ENCODE results near the gene WWP2.
"Not testable (repeated sequence)": the region's sequence is repeated elsewhere in the genome, so short reads cannot be mapped to it uniquely, and the experiment has no call there.

WWP2 gene

DNA sequence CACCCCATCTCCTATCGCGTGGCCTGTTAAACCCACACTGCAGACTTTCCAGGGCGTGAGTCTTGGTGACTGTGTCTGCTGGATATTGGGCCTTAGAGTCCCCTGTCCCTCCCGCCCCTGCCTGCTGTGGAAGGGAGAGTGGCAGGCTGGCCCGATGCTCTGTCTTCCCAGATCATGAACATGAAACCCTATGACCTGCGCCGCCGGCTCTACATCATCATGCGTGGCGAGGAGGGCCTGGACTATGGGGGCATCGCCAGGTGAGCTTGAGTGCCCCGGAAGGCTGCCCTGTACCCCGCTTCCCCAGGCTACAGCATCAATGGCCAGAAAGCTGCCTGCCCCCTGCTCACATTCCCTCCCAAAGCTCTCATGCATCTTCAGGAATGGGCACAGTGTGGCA, 169.5 kb downstream of the WWP2 start:
- DNase-seq = no peak

DNA sequence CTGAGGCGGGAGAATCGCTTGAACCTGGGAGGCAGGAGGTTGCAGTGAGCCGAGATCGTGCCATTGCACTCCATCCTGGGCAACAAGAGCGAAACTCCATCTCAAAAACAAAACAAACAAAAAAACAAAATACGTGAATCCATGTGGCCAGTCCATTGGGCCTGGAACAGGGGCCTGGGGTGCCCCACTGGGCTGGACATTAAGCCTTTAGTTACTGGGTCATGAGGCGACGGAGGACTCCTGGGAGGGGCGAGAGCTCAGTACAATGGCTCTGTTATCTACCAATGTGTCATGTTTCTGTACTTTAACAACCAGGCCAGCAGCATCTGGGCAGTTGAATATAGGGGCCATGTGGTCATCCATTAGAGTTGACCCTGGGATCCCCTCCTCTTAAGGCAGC, 170.1 kb downstream of the WWP2 start:
- DNase-seq = no peak

DNA sequence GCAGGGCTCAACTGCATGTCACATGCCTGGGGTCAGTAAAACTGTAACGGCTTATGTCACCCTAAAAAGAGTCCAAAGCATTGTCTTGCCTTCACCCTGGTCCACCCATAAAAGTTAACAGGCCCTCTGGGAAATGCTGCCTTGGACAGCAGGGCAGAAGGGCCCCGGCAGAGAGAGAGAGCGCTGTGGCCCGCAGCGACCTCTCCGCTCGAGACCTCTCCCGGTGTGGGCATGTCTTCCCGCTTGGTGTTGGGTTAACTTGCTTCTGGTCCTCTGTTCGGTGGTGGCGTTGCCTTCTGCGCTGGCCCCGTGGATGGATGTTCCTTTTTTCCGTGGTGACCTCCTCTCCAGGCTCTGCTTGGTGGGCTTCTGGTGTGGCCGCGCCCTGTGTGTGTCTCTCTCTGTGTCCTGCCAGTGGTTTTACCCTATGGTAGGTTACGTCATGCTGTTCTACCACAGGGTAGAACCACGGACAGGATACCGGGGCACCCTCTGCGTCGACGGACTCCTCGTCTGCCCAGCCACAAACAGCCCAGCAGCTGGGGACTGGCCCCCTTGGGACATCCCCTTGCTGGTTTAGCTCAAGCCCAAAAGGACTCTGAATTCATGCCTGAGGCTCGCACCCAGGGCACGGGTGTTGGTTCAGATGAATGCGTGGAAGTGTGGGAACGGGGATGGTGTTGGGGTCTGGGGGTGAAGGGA, 170.7 kb downstream of the WWP2 start:
- no peak for DNase-seq

DNA sequence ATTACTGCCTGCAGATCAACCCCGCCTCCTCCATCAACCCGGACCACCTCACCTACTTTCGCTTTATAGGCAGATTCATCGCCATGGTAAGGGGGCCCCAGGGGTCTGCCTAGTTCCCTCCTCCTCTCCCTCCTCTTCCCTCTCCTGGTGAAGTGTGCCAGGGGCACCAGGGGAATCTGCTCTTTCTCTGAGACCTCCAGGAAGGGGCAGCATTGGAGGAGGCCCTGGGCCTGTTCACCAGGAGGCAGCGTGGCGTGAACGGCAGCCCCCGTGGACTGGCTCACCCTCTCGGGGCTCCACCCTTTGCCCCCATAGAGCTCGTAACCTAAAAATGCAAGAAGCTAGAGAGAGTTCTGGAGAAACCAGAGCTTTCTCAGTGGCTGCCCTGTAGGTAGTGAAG, 171.9 kb downstream of the WWP2 start:
- DNase-seq = no peak

DNA sequence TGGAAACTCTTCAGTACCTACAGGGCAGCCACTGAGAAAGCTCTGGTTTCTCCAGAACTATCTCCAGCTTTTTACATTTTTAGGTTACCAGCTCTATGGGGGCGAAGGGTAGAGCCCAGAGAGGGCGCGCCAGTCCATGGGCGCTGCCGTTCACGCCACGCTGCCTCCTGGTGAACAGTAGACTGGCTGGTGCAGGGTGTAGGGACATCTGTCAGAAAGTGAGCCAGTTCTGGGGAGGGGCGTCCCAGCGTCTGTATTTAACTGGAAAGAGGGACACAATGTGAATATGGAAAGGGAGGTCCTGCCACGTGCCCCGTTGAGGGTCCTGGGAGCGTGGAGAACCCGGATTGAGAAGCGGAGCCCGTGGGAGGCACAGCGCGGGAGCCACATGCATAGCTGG, 172.6 kb downstream of the WWP2 start:
- DNase-seq = no peak

DNA sequence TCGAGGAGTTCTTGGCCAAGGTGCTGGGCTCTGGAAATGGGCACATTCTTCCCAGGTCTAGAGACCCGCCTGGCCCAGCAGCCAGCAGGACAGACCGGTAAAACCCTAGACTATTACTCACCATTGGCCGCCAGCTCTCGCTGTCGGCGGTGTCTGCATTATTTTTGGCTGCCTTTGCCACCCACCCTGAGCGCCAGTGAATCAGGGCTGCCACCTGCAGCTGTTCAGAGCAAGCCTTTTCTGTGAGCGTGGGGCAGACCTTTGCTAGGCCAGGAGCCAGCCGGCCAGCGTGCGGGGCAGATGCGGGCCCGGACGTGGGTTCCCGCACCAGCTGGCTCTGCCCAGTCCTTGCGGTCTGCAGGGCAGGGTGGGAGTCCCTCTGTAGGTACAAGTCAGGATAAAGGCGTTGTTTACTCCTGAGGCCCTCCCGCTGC, 173.2 kb downstream of the WWP2 start:
- DNase-seq = no peak

DNA sequence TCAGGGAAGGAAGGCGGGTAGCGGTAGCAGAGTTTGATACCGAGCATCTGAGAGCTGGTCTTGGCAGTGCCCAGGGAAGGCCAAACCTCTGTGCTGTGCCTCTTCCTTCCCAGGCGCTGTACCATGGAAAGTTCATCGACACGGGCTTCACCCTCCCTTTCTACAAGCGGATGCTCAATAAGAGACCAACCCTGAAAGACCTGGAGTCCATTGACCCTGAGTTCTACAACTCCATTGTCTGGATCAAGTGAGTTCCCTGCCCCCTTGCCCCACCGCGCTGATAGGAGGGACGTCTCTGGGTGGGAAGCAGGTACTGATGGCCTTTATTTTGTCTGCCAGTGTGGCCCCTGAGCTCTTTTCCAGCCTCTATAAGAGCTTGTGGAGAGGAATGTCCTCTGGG, 173.6 kb downstream of the WWP2 start:
- no peak for DNase-seq

DNA sequence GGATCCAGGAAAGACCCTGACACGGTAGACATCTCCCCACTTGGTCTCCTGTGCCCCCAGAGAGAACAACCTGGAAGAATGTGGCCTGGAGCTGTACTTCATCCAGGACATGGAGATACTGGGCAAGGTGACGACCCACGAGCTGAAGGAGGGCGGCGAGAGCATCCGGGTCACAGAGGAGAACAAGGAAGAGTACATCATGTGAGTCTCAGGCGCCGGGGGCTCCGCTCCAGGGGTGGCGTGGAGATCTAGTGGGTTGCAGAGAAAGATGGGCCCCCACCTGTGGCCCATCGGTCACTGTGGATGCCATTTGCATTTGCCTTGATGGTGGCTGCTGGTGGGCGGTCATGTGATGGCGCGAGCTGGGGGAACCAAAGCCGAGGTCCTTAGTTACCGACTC, 174.1 kb downstream of the WWP2 start:
- DNase-seq = no peak

DNA sequence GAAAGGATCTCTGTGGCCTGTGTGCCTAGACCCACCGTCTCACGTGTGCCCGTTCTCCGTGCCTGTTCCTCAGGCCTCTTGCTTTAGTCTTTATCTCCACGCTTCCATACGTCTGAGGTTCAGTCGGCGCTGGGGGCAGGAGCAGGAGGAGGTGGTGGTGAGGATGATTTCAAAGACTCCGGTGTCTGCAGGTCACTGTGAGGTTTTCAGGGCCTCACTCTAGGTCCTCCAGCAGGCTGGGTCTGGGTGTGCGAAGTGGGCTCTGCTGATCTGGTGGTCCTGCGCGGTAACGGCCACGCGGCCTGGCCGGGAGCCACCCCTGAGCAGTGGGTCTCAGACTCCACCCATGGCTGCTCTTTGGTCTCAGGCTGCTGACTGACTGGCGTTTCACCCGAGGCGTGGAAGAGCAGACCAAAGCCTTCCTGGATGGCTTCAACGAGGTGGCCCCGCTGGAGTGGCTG, 174.6 kb downstream of the WWP2 start:
- DNase-seq = no peak

DNA sequence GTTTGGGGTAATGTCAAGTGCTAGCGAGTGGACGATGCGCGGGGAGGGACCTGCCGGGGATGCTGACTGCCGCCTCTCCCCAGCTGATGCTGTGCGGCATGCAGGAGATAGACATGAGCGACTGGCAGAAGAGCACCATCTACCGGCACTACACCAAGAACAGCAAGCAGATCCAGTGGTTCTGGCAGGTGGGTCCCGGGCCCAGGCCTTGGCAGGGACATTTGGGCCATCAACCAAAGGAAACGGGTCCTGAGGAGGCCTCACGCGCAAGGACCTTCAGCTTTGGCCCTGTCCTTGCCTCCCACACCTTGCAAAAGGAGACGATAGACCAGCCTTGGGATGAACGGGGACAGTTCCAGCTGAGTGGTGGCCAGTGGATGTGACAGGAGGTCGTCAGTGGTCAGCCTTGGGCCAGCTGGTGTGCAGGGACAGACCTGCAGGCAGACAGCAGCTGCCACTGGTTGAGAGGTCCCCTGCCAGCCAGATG, 175.4 kb downstream of the WWP2 start:
- DNase-seq = peak; percentile 3

DNA sequence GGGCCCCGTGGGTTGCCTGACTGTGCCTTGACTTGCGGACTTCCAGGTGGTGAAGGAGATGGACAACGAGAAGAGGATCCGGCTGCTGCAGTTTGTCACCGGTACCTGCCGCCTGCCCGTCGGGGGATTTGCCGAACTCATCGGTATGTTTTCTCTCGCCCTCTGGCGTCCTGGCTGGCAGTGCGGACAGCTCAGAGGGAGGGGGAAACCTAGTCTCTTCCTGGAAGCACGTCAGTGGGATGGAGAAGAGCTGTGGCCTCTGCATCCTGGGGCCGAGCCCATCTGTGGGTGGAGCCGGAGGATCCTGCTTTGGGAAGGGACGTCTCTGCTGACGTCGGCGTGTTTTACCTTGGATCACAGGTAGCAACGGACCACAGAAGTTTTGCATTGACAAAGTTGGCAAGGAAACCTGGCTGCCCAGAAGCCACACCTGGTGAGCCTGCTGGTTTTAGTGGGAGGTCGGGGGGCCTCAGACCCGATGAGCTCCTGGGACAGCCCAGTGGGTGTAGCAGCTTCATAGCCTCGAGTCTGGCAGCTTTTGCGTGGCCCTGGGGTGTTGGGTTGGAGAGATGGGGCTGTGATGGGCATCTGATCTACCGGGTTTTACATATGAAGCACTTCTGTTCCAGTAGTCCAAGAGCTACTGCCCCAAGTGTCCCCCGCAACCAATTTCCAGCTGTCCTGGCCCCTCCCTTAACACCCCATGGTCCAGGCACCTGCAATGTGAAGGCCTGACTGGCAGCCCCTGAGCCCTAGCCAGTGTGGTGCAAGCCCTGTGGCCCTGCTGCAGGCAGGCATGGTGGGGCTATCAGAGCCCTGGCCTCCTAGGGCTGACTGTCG, 177.1 kb downstream of the WWP2 start:
- DNase-seq = no peak

DNA sequence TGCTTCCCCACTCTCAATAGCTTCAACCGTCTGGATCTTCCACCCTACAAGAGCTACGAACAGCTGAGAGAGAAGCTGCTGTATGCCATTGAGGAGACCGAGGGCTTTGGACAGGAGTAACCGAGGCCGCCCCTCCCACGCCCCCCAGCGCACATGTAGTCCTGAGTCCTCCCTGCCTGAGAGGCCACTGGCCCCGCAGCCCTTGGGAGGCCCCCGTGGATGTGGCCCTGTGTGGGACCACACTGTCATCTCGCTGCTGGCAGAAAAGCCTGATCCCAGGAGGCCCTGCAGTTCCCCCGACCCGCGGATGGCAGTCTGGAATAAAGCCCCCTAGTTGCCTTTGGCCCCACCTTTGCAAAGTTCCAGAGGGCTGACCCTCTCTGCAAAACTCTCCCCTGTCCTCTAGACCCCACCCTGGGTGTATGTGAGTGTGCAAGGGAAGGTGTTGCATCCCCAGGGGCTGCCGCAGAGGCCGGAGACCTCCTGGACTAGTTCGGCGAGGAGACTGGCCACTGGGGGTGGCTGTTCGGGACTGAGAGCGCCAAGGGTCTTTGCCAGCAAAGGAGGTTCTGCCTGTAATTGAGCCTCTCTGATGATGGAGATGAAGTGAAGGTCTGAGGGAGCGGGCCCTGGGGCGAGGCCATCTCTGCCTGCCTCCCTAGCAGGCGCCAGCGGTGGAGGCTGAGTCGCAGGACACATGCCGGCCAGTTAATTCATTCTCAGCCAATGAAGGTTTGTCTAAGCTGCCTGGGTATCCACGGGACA, 177.9 kb downstream of the WWP2 start:
- no peak for DNase-seq

DNA sequence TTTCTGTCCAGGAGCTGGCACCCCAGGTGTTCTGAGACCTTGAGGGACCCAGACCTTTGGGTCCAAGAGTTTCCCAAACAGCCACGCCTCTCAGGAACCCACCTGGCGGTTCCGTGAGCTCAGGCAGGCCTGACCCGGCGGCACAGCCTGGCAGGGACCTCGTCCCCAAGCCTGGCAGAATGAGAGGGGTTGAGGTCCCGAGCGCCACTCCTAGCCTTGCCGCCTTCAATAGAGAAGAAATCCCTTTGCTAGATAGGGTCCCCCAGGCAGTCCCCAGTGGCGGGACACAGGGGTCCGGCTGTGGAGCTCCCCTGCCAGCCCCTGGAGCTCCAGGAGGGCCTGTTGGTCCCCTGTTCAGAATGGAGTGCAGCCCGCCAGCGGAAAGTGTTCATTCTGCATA, 178.5 kb downstream of the WWP2 start:
- no peak for DNase-seq

DNA sequence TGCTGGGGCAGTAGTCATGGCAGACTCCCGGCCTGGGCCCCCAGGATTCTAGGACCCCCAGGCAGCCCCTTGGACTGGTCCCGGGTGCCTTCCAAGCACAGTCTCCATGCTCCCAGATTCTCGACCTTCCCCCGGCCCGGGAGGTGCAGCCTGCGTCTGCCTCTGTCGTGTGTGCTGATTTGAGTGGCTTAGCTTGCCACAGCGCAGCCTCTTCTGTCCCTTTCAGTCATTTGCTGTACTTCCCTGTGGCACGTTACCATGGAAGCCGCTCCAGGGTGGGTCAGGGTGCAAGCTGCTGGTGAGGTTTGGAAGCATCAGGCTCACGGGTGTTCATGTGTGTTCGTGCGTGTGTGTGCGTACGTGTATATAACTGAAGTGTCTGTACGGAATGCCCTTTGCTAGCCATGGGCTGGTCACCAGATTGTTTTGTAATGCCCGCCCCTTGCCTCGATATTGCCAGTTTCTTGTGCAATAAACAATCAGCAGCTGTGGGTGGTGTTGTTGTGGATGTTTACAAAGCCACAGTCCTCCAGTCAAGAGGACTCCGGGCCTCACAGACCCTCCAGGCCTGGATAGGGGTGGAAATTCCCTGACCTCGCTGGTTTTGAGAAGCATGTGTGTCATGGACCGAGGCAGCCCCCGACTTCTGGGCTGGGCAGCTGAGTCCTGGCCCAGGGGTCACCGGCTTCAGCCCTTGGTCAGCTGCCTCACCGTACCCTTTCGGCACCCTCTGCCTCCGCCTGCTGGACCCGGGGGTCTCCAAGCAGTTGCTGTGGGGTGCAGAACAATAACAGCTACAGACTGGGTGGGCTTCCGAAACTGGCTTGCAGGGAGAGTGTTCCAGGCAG, 179.3 kb downstream of the WWP2 start:
- DNase-seq = no peak

DNA sequence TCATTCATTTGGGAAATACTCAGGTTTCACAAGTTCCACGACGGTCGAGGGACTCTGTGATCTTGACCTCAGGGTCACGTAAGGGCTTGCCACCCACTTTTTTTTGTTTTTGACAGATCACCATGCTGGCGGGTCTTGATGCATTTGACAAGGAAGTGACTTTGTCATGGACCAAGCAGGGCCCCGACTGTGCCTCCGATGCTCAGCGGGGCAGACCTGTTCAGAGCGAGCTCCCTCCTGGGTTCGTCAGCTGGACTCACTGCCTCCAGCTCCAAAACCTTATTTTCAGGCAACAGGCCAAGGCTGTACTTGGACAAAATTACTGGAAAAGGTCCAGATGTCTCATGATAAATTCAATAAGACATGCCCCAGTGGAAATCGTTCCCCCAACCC, 180.0 kb downstream of the WWP2 start:
- DNase-seq = no peak

DNA sequence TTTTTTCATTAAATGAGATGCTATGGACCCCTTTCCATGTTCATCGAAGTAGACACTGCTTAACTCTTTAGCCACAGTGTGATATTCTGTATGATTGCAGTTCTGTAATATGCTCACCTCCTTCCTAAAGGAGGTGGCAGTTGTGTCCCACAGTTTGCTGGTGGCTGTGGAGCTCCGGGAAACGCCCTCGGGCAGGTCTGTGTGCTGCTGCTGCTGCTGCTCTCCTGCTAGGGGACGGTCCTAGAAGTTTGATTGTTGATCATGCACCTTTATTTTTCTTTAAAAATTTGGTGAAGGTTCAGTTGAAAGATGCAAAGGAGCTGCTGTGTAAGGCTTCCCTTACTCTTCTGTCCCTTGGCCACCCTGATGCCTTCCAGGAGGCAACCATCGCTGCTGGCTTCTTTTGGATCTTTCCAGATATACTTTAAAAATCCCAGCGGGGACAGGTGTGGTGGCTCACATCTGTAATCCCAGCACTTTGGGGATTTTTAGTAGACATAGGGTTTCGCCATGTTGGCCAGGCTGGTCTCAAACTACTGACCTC, 180.6 kb downstream of the WWP2 start:
- no peak for DNase-seq

DNA sequence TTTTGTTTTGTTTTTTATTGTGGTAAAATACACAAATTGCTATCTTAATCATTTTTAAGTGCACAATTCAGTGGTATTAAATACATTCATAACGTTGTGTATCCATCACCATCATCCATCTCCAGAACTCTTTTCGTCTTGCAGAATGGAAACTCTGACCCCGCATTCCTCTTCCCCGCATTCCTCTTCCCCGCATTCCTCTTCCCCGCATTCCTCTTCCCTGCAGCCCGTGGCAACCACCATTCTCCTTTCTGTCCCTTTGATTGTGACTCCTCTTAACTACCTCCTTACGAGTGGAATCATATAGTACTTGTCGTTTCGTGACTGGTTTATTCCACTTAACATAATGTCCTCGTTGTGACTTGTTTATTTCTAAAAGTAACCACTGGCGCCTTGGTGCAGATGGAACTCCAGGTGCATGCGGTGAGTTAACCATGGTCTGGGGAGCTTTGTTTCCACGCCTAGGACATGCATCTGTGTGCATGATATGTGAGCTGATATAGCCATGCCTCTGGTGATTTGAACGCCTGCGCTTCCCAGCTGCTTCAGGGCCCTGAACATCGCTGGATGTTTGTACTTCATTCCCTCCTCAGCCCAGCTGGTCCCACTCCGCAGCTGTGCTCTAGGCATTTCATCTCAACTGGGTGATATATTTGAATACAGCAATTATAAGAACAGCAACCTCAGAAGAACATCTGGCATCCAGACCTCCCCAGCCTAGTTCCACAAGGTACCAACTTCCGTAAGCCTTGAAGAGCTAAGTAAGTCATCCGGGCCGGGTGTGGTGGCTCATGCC, 181.3 kb downstream of the WWP2 start:
- not testable (repeated sequence) for DNase-seq

DNA sequence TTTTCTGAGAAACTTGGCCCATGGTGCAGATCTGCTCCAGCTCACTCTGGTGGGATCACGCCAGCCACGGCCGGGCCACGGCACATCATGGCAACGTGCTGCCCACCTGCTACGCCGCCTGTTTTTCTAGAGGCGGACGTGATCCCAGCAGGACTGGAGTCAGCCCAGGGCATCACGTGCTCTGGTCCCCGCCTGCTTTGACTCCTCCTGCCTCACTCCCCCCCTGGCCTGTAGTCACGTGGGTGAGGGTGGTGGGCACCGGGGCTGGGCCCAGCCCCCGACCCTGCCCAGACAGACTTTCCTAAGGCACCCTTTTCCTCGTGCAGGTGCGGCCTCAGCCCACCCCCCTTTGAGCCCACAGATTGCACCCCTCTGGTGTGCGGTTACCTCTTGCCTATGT, 188.3 kb downstream of the WWP2 start:
- not testable (repeated sequence) for DNase-seq

DNA sequence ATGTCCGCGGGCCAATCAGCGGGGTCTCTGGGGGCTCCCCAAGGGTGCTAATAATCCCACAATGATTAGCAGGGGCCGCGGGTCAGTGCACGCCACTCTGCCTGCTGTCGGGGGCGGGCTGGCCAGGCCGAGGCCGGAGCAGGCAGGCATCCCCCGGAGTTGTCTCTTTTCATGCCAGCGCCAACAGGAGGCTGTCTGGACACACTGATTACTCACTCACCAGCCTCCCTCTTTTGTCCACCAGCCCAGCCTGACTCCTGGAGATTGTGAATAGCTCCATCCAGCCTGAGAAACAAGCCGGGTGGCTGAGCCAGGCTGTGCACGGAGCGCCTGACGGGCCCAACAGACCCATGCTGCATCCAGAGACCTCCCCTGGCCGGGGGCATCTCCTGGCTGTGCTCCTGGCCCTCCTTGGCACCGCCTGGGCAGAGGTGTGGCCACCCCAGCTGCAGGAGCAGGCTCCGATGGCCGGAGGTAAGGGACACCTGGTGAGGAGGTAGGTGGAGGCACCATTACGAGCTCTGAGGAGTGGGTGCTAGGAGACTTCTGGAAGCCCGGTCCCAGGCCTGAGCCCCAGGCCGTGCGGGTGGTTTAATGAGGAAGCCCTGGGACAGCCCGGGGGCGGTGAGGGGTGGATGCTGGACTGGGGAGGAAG, 189.0 kb downstream of the WWP2 start, which contains the start of gene CLEC18A:
TSS of gene CLEC18A (plus strand) at position 318 of the 655 bp plus-strand sequence. CDS start at position 351, 33 bp downstream.
- not testable (repeated sequence) for DNase-seq

DNA sequence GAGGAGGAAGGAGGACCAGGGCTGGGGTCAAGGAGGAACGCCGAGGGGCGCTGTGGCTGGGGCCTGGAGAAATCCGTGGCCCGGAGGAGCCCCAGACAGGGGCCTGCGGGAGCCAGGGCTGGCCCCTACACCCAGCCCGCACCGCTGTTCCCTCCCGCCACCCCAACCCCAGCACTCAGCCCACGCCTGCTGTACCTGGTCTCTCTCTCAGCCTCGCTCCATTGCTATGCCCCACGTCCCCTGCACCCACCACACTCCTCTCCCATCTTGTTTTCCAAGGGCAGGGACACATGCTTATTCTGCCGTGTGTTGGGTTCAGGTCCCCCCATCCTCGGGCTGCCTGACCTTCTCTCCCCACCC, 189.5 kb downstream of the WWP2 start:
- not testable (repeated sequence) for DNase-seq

DNA sequence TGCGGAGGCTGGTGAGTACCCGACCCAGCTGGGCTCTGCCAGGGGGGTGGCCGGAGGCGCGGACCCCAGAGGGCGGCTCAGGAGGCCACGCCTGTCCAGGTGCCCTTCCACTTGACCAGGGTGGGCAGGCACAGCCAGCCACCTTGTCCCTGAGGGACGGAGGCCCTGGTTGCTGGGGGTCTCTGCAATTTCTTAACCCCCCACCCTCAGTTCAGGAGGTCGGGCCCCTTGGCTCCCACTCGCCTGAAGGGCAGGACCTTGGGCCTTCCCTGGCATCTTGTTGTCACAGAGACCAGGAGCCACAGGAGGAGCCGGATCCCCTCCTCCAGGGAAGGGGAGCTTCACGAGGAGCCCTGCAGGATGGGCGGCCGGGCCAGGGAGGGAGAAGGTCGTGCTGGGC, 190.0 kb downstream of the WWP2 start:
- not testable (repeated sequence) for DNase-seq
